Neural crest cell (in vitro differentiated cells): ENCODE measurements around the gene DCHS2. TPM values are rescaled to one million over a fixed set of nuclear protein-coding genes. Genes with fewer than 3 reads are reported as not detected.

Source experiments
- DNase-seq: peaks from one replicate; pipeline ENCODE4 v3.0.0; 2021; ENCODE audit warnings: low read depth, mixed read lengths, low spot score
- H3K27ac Mint-ChIP-seq: one replicate; pipeline ENCODE4 v1.8.0; 2021; ENCODE audit warnings: mild to moderate bottlenecking, mixed read lengths; ENCODE audit not compliant: unreplicated experiment
- H3K27me3 Mint-ChIP-seq: 2 replicates; pipeline ENCODE4 v1.8.0; 2021; ENCODE audit warnings: low read depth, mild to moderate bottlenecking, mixed read lengths
- H3K36me3 Mint-ChIP-seq: 2 replicates; pipeline ENCODE4 v1.8.0; 2021; ENCODE audit warnings: low read depth, mild to moderate bottlenecking, mixed read lengths
- H3K4me1 Mint-ChIP-seq: 2 replicates; pipeline ENCODE4 v1.8.0; 2021; ENCODE audit warnings: mixed read lengths
- H3K4me3 Mint-ChIP-seq: one replicate; pipeline ENCODE4 v1.8.0; 2021; ENCODE audit warnings: mild to moderate bottlenecking, mixed read lengths
- H3K9me3 Mint-ChIP-seq: 2 replicates; pipeline ENCODE4 v1.8.0; 2021; ENCODE audit warnings: mixed read lengths
- total RNA-seq: library from RNA; stranded (reverse); gene quantifications from 2 replicates; pipeline ENCODE4 v1.2.1, GENCODE V29; 2021
- TF ChIP-seq, protein P1 (sequence below): fragments of 200-600 bp; sonication (generic); conservative IDR thresholded peaks from 2 replicates; pipeline ENCODE4 v1.5.0; 2021; ENCODE audit warnings: antibody characterized with exemption, mild to moderate bottlenecking

Gene DCHS2
- total RNA-seq, 1 donor from 2014 or later = 1.2 TPM

GRCh38 chr4:154462081-154462810, 29.4 kb downstream of the DCHS2 start:
- H3K9me3 Mint-ChIP-seq = no peaks in the 10 kb centered on the region
- no peak overlapping the region for H3K27ac Mint-ChIP-seq
- H3K4me3 Mint-ChIP-seq = no peak overlapping the region
- no peaks in the 10 kb centered on the region for H3K4me1 Mint-ChIP-seq
- no peak for DNase-seq
- no peaks in the 10 kb centered on the region for H3K36me3 Mint-ChIP-seq
- TF ChIP-seq, protein P1, sequence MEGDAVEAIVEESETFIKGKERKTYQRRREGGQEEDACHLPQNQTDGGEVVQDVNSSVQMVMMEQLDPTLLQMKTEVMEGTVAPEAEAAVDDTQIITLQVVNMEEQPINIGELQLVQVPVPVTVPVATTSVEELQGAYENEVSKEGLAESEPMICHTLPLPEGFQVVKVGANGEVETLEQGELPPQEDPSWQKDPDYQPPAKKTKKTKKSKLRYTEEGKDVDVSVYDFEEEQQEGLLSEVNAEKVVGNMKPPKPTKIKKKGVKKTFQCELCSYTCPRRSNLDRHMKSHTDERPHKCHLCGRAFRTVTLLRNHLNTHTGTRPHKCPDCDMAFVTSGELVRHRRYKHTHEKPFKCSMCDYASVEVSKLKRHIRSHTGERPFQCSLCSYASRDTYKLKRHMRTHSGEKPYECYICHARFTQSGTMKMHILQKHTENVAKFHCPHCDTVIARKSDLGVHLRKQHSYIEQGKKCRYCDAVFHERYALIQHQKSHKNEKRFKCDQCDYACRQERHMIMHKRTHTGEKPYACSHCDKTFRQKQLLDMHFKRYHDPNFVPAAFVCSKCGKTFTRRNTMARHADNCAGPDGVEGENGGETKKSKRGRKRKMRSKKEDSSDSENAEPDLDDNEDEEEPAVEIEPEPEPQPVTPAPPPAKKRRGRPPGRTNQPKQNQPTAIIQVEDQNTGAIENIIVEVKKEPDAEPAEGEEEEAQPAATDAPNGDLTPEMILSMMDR = no peak
- H3K27me3 Mint-ChIP-seq = peaks cover 6% of the 10 kb centered on the region

DNA sequence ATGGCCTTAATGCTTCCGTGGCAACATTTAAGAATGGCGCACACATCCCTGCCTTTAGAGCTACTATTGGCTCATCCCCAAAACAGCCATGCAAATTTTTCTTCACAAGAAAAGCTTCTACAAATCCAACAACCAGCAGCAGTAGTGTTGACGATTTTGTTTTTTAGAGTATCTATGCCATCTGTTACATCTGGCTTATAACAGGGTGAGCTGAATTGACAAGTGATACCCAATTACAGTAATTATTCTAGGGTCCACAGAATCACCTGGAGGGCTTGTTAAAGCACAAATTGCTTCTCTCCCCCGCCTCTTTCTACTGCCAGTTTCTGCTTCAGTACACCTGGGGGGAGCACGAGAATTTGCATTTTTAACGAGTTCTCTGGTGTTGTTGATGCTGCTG, 34.1 kb downstream of the DCHS2 start:
- no peak overlapping the region for H3K4me3 Mint-ChIP-seq

DNA sequence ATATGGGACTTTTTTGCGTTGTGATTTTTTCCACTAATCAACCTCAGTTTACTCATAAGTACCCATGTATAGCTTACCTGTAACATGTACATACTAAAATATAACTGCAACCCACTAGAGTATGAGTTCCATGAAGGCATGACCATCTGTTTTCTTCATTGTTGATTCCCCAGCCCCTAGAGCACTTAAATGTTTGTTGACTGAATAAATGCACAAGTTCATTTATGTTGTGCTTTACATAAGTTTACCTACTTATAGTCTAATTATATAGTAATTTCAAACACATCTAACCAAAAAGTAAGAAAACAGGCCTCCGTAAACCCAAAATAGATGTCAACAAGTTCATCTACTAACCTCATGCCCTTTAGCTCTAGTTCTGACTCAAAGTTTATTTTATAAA, 34.7 kb downstream of the DCHS2 start:
- no peak for DNase-seq
- Mint-ChIP-seq H3K27me3 (peaks cover 6% of the 10 kb centered on the region), H3K27ac (no peak overlapping the region), H3K36me3 (no peaks in the 10 kb centered on the region), H3K9me3 (no peaks in the 10 kb centered on the region), H3K4me1 (no peaks in the 10 kb centered on the region), H3K4me3 (no peak overlapping the region)
- TF ChIP-seq, protein P1 = no peak

More for the DNA sequence above, 34.1 kb downstream of the DCHS2 start:
- Mint-ChIP-seq H3K9me3 (no peaks in the 10 kb centered on the region), H3K36me3 (no peaks in the 10 kb centered on the region), H3K4me1 (no peaks in the 10 kb centered on the region), H3K27ac (no peak overlapping the region), H3K27me3 (peaks cover 6% of the 10 kb centered on the region)
- TF ChIP-seq, protein P1 = no peak
- no peak for DNase-seq

GRCh38 chr4:154456240-154456639, 35.4 kb downstream of the DCHS2 start:
- DNase-seq = no peak
- Mint-ChIP-seq H3K4me3 (no peak overlapping the region), H3K4me1 (no peaks in the 10 kb centered on the region), H3K27me3 (peaks cover 6% of the 10 kb centered on the region), H3K27ac (no peak overlapping the region), H3K36me3 (no peaks in the 10 kb centered on the region), H3K9me3 (no peaks in the 10 kb centered on the region)
- TF ChIP-seq, protein P1 = no peak

DNA sequence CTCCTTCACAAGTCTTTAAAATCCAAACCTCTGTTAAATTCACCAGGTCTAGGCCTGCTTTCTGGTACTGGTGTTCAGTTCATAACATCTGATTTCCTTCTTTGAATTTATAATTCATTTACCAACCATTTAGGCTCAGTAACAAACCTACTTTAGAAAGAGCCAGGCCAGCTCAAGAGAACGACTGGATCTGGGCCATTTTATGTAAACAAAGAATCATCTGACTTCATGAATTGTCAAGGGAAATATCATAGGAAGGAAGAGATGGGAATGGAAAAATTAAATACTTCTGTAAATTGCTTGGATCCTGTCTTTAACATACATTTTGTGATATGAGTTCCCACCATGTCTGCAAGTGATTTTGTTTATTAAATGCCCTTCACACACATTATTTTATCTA, 36.5 kb downstream of the DCHS2 start:
- Mint-ChIP-seq H3K4me1 (no peaks in the 10 kb centered on the region), H3K36me3 (no peaks in the 10 kb centered on the region), H3K27ac (no peak overlapping the region), H3K4me3 (no peak overlapping the region), H3K9me3 (no peaks in the 10 kb centered on the region), H3K27me3 (peaks cover 6% of the 10 kb centered on the region)
- TF ChIP-seq, protein P1 = no peak
- no peak for DNase-seq
